22Rv1 (cell line): ENCODE data around the gene TBX3.

Experiments used
- ZFX ChIP-seq: fragments of 450-650 bp; IDR thresholded peaks from 2 replicates; pipeline ENCODE4 v1.6.1; 2017; ENCODE audit warnings: antibody characterized with exemption, borderline replicate concordance
- TF ChIP-seq, protein P1 (sequence below): fragments of 450-650 bp; IDR thresholded peaks from 2 replicates; pipeline ENCODE4 v1.5.1; 2017; ENCODE audit warnings: mild to moderate bottlenecking

DNA sequence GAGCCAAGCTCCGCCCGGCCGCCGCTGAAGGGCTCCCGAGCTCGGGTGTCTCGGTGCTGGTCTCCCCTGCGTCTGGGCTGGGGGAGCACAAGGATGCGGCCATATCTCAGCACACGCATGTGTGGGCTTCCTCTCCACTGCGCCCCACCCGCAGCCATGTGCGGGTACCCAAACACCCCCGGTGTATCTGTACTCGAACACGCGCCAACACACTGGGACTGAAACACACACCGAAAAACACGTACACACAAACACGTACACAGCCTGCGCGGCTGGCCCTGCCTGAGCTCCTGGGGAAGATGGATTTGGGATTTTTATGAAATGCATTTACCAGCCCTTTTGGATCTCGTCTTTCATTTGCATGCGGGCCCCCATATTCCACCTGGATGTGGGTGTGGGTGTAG lies 897 bp upstream of the TBX3 start:
- TF ChIP-seq, protein P1, sequence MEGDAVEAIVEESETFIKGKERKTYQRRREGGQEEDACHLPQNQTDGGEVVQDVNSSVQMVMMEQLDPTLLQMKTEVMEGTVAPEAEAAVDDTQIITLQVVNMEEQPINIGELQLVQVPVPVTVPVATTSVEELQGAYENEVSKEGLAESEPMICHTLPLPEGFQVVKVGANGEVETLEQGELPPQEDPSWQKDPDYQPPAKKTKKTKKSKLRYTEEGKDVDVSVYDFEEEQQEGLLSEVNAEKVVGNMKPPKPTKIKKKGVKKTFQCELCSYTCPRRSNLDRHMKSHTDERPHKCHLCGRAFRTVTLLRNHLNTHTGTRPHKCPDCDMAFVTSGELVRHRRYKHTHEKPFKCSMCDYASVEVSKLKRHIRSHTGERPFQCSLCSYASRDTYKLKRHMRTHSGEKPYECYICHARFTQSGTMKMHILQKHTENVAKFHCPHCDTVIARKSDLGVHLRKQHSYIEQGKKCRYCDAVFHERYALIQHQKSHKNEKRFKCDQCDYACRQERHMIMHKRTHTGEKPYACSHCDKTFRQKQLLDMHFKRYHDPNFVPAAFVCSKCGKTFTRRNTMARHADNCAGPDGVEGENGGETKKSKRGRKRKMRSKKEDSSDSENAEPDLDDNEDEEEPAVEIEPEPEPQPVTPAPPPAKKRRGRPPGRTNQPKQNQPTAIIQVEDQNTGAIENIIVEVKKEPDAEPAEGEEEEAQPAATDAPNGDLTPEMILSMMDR, result no peak
- no peak for TF ChIP-seq ZFX
